Activated CD8-positive, alpha-beta T cell treated with anti-CD3 and anti-CD28 coated beads for 36 hours (primary cell): ENCODE data around the gene HIRIP3. TPM values are rescaled to one million over a fixed set of nuclear protein-coding genes. Genes with fewer than 3 reads are reported as not detected.

ENCODE experiments used
- ATAC-seq: fragments of 200-7000 bp; cut with Tn5 transposase; one replicate; pipeline ENCODE4 v1.10.0; 2021; ENCODE audit warnings: mild to moderate bottlenecking, moderate library complexity
- CTCF ChIA-PET: fragments of 350-600 bp; sonication (Branson Sonifier 250); formaldehyde crosslinking; loops from one replicate; lab custom pipeline; 2021; ENCODE audit warnings: antibody characterized with exemption; lab: Charles Lee
- POLR2A ChIA-PET: fragments of 350-600 bp; sonication (Branson Sonifier 250); formaldehyde crosslinking; loops from one replicate; lab custom pipeline; 2021; ENCODE audit warnings: antibody characterized with exemption; lab: Charles Lee
- DNase-seq: peaks from one replicate; pipeline ENCODE4 v3.0.0-alpha.2; 2020
- H3K27ac Mint-ChIP-seq: one replicate; pipeline ENCODE4 v1.8.0; 2021; ENCODE audit warnings: mild to moderate bottlenecking, mixed read lengths
- H3K27me3 Mint-ChIP-seq: one replicate; pipeline ENCODE4 v1.8.0; 2021; ENCODE audit warnings: mixed read lengths
- H3K36me3 Mint-ChIP-seq: one replicate; pipeline ENCODE4 v1.8.0; 2021; ENCODE audit warnings: low read depth, mixed read lengths
- H3K4me1 Mint-ChIP-seq: one replicate; pipeline ENCODE4 v1.8.0; 2021; ENCODE audit warnings: low read depth, mixed read lengths
- H3K4me3 Mint-ChIP-seq: one replicate; pipeline ENCODE4 v1.8.0; 2021; ENCODE audit warnings: mild to moderate bottlenecking, moderate library complexity, mixed read lengths
- H3K9me3 Mint-ChIP-seq: one replicate; pipeline ENCODE4 v1.8.0; 2021; ENCODE audit warnings: mixed read lengths
- CTCF ChIP-seq: fragments of 200-600 bp; IDR thresholded peaks from one replicate; pipeline ENCODE4 v1.8.0; 2022; ENCODE audit warnings: antibody characterized with exemption, mild to moderate bottlenecking
- intact Hi-C: fragments of 100-400 bp; cut with micrococcal nuclease; formaldehyde crosslinking; loops from one replicate; pipeline ENCODE4 v1.10.0; 2022
- total RNA-seq, 2 experiments: library from RNA; stranded (reverse); gene quantifications; one replicate each; pipeline ENCODE4 v1.2.3, GENCODE V29; 2021

HIRIP3 gene
- total RNA-seq, 2 experiments from 2014 or later = 35.2 to 36.4 TPM

GRCh38 chr16:29984764-29985147, 10.7 kb downstream of the HIRIP3 start:
- H3K27me3 Mint-ChIP-seq = no peaks in the 10 kb centered on the region
- no peaks in the 10 kb centered on the region for H3K4me1 Mint-ChIP-seq
- DNase-seq = no peak
- H3K36me3 Mint-ChIP-seq = peaks cover 36% of the 10 kb centered on the region
- H3K27ac Mint-ChIP-seq = no peak overlapping the region
- no peak overlapping the region for H3K4me3 Mint-ChIP-seq
- no peak for ATAC-seq
- TF ChIP-seq CTCF = no peak
- intact Hi-C loops = no loop called here
- POLR2A ChIA-PET = interaction anchor here (1.7 to 3.0 kb wide), 2 partner anchors 11 to 23 kb away, joined by 4 to 17 read pairs; partner anchors contain the start of genes HIRIP3, INO80E and TMEM219
- H3K9me3 Mint-ChIP-seq = no peaks in the 10 kb centered on the region
- CTCF ChIA-PET = interaction anchor here (1.4 kb wide), 1 partner anchor 25 kb away, joined by 4 read pairs; no protein-coding TSS in a partner anchor

- intact Hi-C loops = no loop called here
- no peak for TF ChIP-seq CTCF
- DNase-seq (no peak), ATAC-seq (no peak)
- no peak overlapping the region for H3K27ac Mint-ChIP-seq
- H3K36me3 Mint-ChIP-seq = peaks cover 41% of the 10 kb centered on the region
- POLR2A ChIA-PET = interaction anchor here (0.6 to 4.8 kb wide), 3 partner anchors 11 to 573 kb away, joined by 4 to 21 read pairs (median 4); partner anchors contain the start of genes HIRIP3, INO80E and TMEM219
- H3K4me1 Mint-ChIP-seq = no peaks in the 10 kb centered on the region
- H3K9me3 Mint-ChIP-seq = no peaks in the 10 kb centered on the region
- CTCF ChIA-PET = no interaction called here
- no peaks in the 10 kb centered on the region for H3K27me3 Mint-ChIP-seq
- H3K4me3 Mint-ChIP-seq = no peak overlapping the region
These were observed 11.2 kb downstream of the HIRIP3 start for GRCh38 chr16:29984137-29984763.

- no peak for TF ChIP-seq CTCF
- no peaks in the 10 kb centered on the region for H3K27me3 Mint-ChIP-seq
- H3K4me3 Mint-ChIP-seq = no peak overlapping the region
- no peak for DNase-seq
- no peak overlapping the region for H3K27ac Mint-ChIP-seq
- no peaks in the 10 kb centered on the region for H3K4me1 Mint-ChIP-seq
- POLR2A ChIA-PET = interaction anchor here (0.6 to 4.8 kb wide), 2 partner anchors 12 to 574 kb away, joined by 4 to 21 read pairs; partner anchors contain the start of genes HIRIP3 and INO80E
- CTCF ChIA-PET = no interaction called here
- no peaks in the 10 kb centered on the region for H3K9me3 Mint-ChIP-seq
- intact Hi-C loops = no loop called here
- ATAC-seq = no peak
- H3K36me3 Mint-ChIP-seq = peaks cover 42% of the 10 kb centered on the region
These were observed 11.8 kb downstream of the HIRIP3 start for GRCh38 chr16:29983420-29984136.

GRCh38 chr16:29982560-29983419, 12.6 kb downstream of the HIRIP3 start:
- intact Hi-C loops = no loop called here
- no peaks in the 10 kb centered on the region for H3K4me1 Mint-ChIP-seq
- POLR2A ChIA-PET = interaction anchor here (4.8 kb wide), 1 partner anchor 13 kb away, joined by 21 read pairs; the partner anchor contains the start of genes HIRIP3 and INO80E
- no peaks in the 10 kb centered on the region for H3K9me3 Mint-ChIP-seq
- CTCF ChIA-PET = interaction anchor here (0.7 to 1.1 kb wide), 2 partner anchors 49 to 198 kb away, joined by 3 to 5 read pairs; no protein-coding TSS in a partner anchor
- DNase-seq = no peak
- H3K4me3 Mint-ChIP-seq = no peak overlapping the region
- no peak for TF ChIP-seq CTCF
- H3K36me3 Mint-ChIP-seq = peaks cover 37% of the 10 kb centered on the region
- no peak for ATAC-seq
- no peaks in the 10 kb centered on the region for H3K27me3 Mint-ChIP-seq
- no peak overlapping the region for H3K27ac Mint-ChIP-seq
